Stimulated activated CD8-positive, alpha-beta memory T cell treated with anti-CD3 and anti-CD28 coated beads, Interleukin-7, amount 100 ng/mL, for 24 hours (primary cell): ENCODE results near the gene RTP3.

ENCODE experiments used
- DNase-seq: peaks from one replicate; pipeline ENCODE4 v3.0.0-alpha.2; 2020; ENCODE audit warnings: low read depth

The RTP3 gene

GRCh38 chr3:46469680-46470357, 28.0 kb upstream of the RTP3 start:
- DNase-seq, result no peak

- DNase-seq, result no peak
Observed at GRCh38 chr3:46470831-46471230, 26.9 kb upstream of the RTP3 start.

GRCh38 chr3:46471371-46471914, 26.3 kb upstream of the RTP3 start:
- no peak for DNase-seq

GRCh38 chr3:46472736-46473135, 25.0 kb upstream of the RTP3 start:
- no peak for DNase-seq

- DNase-seq, result no peak
Observed at GRCh38 chr3:46477145-46477544, 20.6 kb upstream of the RTP3 start.

GRCh38 chr3:46477756-46478155, 20.0 kb upstream of the RTP3 start:
- DNase-seq, result no peak

- no peak for DNase-seq
Observed at GRCh38 chr3:46478341-46478740, 19.4 kb upstream of the RTP3 start.

GRCh38 chr3:46479021-46479420, 18.8 kb upstream of the RTP3 start:
- no peak for DNase-seq

GRCh38 chr3:46479696-46480095, 18.1 kb upstream of the RTP3 start:
- no peak for DNase-seq

- no peak for DNase-seq
Observed at GRCh38 chr3:46480491-46481195, 17.1 kb upstream of the RTP3 start.

- no peak for DNase-seq
Observed at GRCh38 chr3:46481636-46482035, 16.1 kb upstream of the RTP3 start.

- no peak for DNase-seq
Observed at GRCh38 chr3:46482632-46483350, 15.0 kb upstream of the RTP3 start.

- DNase-seq, result no peak
Observed at GRCh38 chr3:46483825-46484224, 14.0 kb upstream of the RTP3 start.

GRCh38 chr3:46484388-46484787, 13.4 kb upstream of the RTP3 start:
- DNase-seq, result no peak

- no peak for DNase-seq
Observed at GRCh38 chr3:46484911-46485778, 12.6 kb upstream of the RTP3 start.

- no peak for DNase-seq
Observed at GRCh38 chr3:46485779-46486175, 12.0 kb upstream of the RTP3 start.

GRCh38 chr3:46488735-46489361, 8.9 kb upstream of the RTP3 start:
- DNase-seq, result peak; percentile 84

- no peak for DNase-seq
Observed at GRCh38 chr3:46489381-46489780, 8.4 kb upstream of the RTP3 start.

GRCh38 chr3:46489875-46490274, 7.9 kb upstream of the RTP3 start:
- DNase-seq, result no peak

- DNase-seq, result no peak
Observed at GRCh38 chr3:46490338-46491084, 7.3 kb upstream of the RTP3 start.
